ENCODE measurements around the gene NEXN.

NEXN gene

DNA sequence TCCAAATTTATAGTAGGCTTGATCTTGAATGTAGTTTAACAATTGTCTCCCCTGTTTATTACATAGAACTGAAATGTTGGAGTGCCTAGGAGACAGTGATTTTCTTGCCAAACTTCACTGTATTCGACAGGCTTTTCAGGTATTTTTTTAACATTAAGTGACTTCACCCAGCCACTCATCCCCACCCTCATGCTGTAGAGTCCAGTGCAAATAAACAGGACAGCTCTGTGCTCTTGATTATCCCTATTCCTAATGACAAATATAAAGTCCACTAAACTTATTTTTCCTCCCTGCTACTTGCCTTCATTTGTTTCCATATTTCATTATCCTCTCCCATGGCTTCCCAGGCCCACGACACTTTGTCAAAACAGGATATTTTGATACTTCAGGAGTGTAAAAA is 29.2 kb upstream of the NEXN start:
- Histone ChIP-seq H3K9me3 (ENCODE audit: insufficient read depth, low read length) (no peaks in the 10 kb centered on the region), H3K27me3 (ENCODE audit: low read depth, low read length) (no peaks in the 10 kb centered on the region), H3K27ac (ENCODE audit: low read length) (no peak overlapping the region), H3K9ac (ENCODE audit: low read length) (no peak overlapping the region), H3K4me1 (ENCODE audit: low read length) (no peaks in the 10 kb centered on the region), H2AFZ (ENCODE audit: low read depth, low read length) (no peak overlapping the region), H3K36me3 (replicated peaks; ENCODE audit: low read depth, low read length) (no peaks in the 10 kb centered on the region), H3K79me2 (ENCODE audit: low read length) (no peaks in the 10 kb centered on the region), H4K20me1 (ENCODE audit: insufficient read depth, low read length) (no peaks in the 10 kb centered on the region), H3K4me3 (ENCODE audit: low read length) (no peak overlapping the region), H3K4me2 (ENCODE audit: low read length) (no peak overlapping the region)
- TF ChIP-seq EZH2phosphoT487 (IDR thresholded peaks at IDR 0.05; ENCODE audit: low read depth), result no peak
- TF ChIP-seq, protein P1, sequence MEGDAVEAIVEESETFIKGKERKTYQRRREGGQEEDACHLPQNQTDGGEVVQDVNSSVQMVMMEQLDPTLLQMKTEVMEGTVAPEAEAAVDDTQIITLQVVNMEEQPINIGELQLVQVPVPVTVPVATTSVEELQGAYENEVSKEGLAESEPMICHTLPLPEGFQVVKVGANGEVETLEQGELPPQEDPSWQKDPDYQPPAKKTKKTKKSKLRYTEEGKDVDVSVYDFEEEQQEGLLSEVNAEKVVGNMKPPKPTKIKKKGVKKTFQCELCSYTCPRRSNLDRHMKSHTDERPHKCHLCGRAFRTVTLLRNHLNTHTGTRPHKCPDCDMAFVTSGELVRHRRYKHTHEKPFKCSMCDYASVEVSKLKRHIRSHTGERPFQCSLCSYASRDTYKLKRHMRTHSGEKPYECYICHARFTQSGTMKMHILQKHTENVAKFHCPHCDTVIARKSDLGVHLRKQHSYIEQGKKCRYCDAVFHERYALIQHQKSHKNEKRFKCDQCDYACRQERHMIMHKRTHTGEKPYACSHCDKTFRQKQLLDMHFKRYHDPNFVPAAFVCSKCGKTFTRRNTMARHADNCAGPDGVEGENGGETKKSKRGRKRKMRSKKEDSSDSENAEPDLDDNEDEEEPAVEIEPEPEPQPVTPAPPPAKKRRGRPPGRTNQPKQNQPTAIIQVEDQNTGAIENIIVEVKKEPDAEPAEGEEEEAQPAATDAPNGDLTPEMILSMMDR (IDR thresholded peaks at IDR 0.05; ENCODE audit: low read depth, low read length), result no peak

DNA sequence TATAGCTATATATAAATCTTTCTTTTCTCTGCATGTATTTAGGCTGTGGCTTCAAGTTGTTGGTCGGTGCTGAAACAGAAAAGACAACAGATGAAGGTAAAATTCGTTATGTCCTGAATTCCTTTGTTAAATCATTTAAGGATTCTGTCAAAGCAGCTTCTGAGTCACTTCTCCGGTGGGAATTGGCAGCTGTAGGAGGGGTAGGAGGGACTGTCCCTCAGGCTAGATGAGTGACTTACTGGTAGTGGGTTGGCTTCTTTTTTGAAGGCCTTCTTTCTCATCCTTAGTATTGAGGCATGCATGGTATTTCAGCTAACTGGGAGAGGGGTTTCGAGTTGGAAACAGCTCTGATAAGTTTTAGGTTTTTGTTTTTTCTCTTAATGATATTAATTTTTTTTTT is 22.1 kb upstream of the NEXN start:
- H2AFZ ChIP-seq (ENCODE audit: low read depth, low read length), result no peak overlapping the region
- TF ChIP-seq, protein P1 (IDR thresholded peaks at IDR 0.05; ENCODE audit: low read depth, low read length), result no peak
- no peak for TF ChIP-seq EZH2phosphoT487 (IDR thresholded peaks at IDR 0.05; ENCODE audit: low read depth)
- H3K27me3 ChIP-seq (ENCODE audit: low read depth, low read length), result no peaks in the 10 kb centered on the region
- no peak overlapping the region for H3K9ac ChIP-seq (ENCODE audit: low read length)
- H3K9me3 ChIP-seq (ENCODE audit: insufficient read depth, low read length), result no peaks in the 10 kb centered on the region
- H3K27ac ChIP-seq (ENCODE audit: low read length), result no peak overlapping the region
- H3K36me3 ChIP-seq (replicated peaks; ENCODE audit: low read depth, low read length), result no peaks in the 10 kb centered on the region
- no peaks in the 10 kb centered on the region for H3K79me2 ChIP-seq (ENCODE audit: low read length)
- no peaks in the 10 kb centered on the region for H3K4me1 ChIP-seq (ENCODE audit: low read length)
- no peak overlapping the region for H3K4me3 ChIP-seq (ENCODE audit: low read length)
- no peak overlapping the region for H3K4me2 ChIP-seq (ENCODE audit: low read length)
- no peaks in the 10 kb centered on the region for H4K20me1 ChIP-seq (ENCODE audit: insufficient read depth, low read length)

DNA sequence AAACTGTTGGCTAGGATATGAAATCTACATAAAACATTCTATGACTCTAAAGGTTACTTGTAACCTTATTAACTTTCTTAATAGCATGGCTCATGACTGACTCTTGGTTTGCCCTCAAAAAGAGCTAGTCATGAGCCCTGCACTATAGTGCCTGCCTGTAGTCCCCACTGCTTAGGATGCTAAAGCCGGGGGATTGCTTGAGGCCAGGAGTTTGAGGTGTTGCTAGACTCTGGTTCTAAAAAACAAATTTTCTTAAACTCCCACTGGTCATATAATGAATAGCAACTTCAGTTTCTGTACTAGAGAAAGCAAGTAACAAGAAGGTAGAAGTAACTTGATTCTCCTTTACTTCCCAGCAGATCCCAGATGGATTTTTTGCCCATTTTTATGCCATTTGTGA is 15.8 kb upstream of the NEXN start:
- Histone ChIP-seq H3K4me1 (ENCODE audit: low read length) (no peaks in the 10 kb centered on the region), H3K4me3 (ENCODE audit: low read length) (no peak overlapping the region), H3K79me2 (ENCODE audit: low read length) (no peaks in the 10 kb centered on the region), H2AFZ (ENCODE audit: low read depth, low read length) (no peak overlapping the region), H4K20me1 (ENCODE audit: insufficient read depth, low read length) (no peaks in the 10 kb centered on the region), H3K36me3 (replicated peaks; ENCODE audit: low read depth, low read length) (no peaks in the 10 kb centered on the region), H3K4me2 (ENCODE audit: low read length) (no peak overlapping the region), H3K9ac (ENCODE audit: low read length) (no peak overlapping the region), H3K9me3 (ENCODE audit: insufficient read depth, low read length) (no peaks in the 10 kb centered on the region), H3K27ac (ENCODE audit: low read length) (no peak overlapping the region), H3K27me3 (ENCODE audit: low read depth, low read length) (no peaks in the 10 kb centered on the region)
- TF ChIP-seq, protein P1 (IDR thresholded peaks at IDR 0.05; ENCODE audit: low read depth, low read length), result no peak
- no peak for TF ChIP-seq EZH2phosphoT487 (IDR thresholded peaks at IDR 0.05; ENCODE audit: low read depth)

DNA sequence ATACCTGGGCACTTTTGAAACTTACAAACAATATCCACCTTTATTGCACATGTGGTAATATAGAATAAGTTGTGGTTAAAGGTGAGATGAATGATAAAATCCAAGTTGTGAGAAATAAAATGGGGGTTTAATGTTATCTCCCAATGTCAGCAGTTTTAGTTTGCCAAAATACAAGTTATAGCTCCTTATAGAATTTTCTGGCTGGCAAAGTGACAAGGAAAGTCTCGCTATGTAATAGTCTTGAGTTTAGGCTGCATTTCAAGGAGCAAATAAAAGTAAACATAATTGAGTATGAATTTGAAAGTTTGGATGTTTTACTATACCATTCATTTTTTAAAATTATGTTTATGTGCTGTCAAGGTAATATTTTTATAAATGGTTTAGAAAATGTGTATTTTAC is 15.0 kb upstream of the NEXN start:
- H3K4me2 ChIP-seq (ENCODE audit: low read length), result no peak overlapping the region
- TF ChIP-seq EZH2phosphoT487 (IDR thresholded peaks at IDR 0.05; ENCODE audit: low read depth), result no peak
- TF ChIP-seq, protein P1 (IDR thresholded peaks at IDR 0.05; ENCODE audit: low read depth, low read length), result no peak
- H2AFZ ChIP-seq (ENCODE audit: low read depth, low read length), result no peak overlapping the region

More for the DNA sequence above, 15.0 kb upstream of the NEXN start:
- no peak overlapping the region for H3K27ac ChIP-seq (ENCODE audit: low read length)
- no peaks in the 10 kb centered on the region for H3K79me2 ChIP-seq (ENCODE audit: low read length)
- no peak overlapping the region for H3K9ac ChIP-seq (ENCODE audit: low read length)
- no peaks in the 10 kb centered on the region for H3K4me1 ChIP-seq (ENCODE audit: low read length)
- no peaks in the 10 kb centered on the region for H3K27me3 ChIP-seq (ENCODE audit: low read depth, low read length)
- H4K20me1 ChIP-seq (ENCODE audit: insufficient read depth, low read length), result no peaks in the 10 kb centered on the region
- no peak overlapping the region for H3K4me3 ChIP-seq (ENCODE audit: low read length)
- no peaks in the 10 kb centered on the region for H3K36me3 ChIP-seq (replicated peaks; ENCODE audit: low read depth, low read length)
- no peaks in the 10 kb centered on the region for H3K9me3 ChIP-seq (ENCODE audit: insufficient read depth, low read length)
